Activated naive CD4-positive, alpha-beta T cell (primary cell): ENCODE data around the gene ACVR2B.
A peak's percentile ranks its signal among the peaks of the same experiment; 100 is the strongest.

ENCODE experiments used
- DNase-seq, 4 experiments: peaks; one replicate each; lab custom pipeline; 2025; lab: John Stamatoyannopoulos, UW

ACVR2B gene

GRCh38 chr3:38488949-38489348 is 35.3 kb downstream of the ACVR2B start:
- no peak for DNase-seq

- no peak for DNase-seq
These were observed 36.1 kb downstream of the ACVR2B start for GRCh38 chr3:38489766-38490165.

GRCh38 chr3:38490281-38491030 is 36.8 kb downstream of the ACVR2B start:
- no peak for DNase-seq

GRCh38 chr3:38491215-38491614 is 37.5 kb downstream of the ACVR2B start:
- DNase-seq = no peak

GRCh38 chr3:38493031-38493430 is 39.3 kb downstream of the ACVR2B start:
- no peak for DNase-seq

- DNase-seq = peak; percentile 88 to 93 (median 90)
These were observed 42.6 kb downstream of the ACVR2B start, which contains the start of gene EXOG for GRCh38 chr3:38496131-38496910. Gene EXOG (plus strand): TSS chr3:38496340. CDS start chr3:38496368, 28 bp downstream.

- no peak for DNase-seq
These were observed 43.3 kb downstream of the ACVR2B start for GRCh38 chr3:38497031-38497430.

- no peak for DNase-seq
These were observed 47.2 kb downstream of the ACVR2B start for GRCh38 chr3:38500688-38501417.

GRCh38 chr3:38507120-38507519 is 53.4 kb downstream of the ACVR2B start:
- no peak for DNase-seq

GRCh38 chr3:38509732-38510131 is 56.0 kb downstream of the ACVR2B start:
- no peak for DNase-seq

GRCh38 chr3:38510631-38511030 is 56.9 kb downstream of the ACVR2B start:
- DNase-seq = no peak

GRCh38 chr3:38511546-38511945 is 57.9 kb downstream of the ACVR2B start:
- DNase-seq = no peak

GRCh38 chr3:38515367-38515766 is 61.7 kb downstream of the ACVR2B start:
- no peak for DNase-seq

- DNase-seq = no peak
These were observed 63.0 kb downstream of the ACVR2B start for GRCh38 chr3:38516669-38517068.

GRCh38 chr3:38519000-38519399 is 65.3 kb downstream of the ACVR2B start:
- DNase-seq = no peak

- no peak for DNase-seq
These were observed 66.0 kb downstream of the ACVR2B start for GRCh38 chr3:38519651-38520050.

- peak in 2 of 4 experiments; percentile 8 to 33 for DNase-seq
These were observed 67.8 kb downstream of the ACVR2B start for GRCh38 chr3:38521391-38521987.

- DNase-seq = no peak
These were observed 68.3 kb downstream of the ACVR2B start for GRCh38 chr3:38522002-38522401.

- no peak for DNase-seq
These were observed 70.5 kb downstream of the ACVR2B start for GRCh38 chr3:38524141-38524739.

GRCh38 chr3:38526792-38527191 is 73.1 kb downstream of the ACVR2B start:
- DNase-seq = no peak

GRCh38 chr3:38528457-38528856 is 74.8 kb downstream of the ACVR2B start:
- DNase-seq = no peak

GRCh38 chr3:38532529-38532928 is 78.8 kb downstream of the ACVR2B start:
- DNase-seq = no peak
